Tibial nerve (tissue), 4 donors: ENCODE results near the gene TYMS. TPM values are rescaled to one million over a fixed set of nuclear protein-coding genes. Genes with fewer than 3 reads are reported as not detected.

Source experiments
- DNase-seq, 2 donors: peaks; one replicate each; pipeline ENCODE4 v3.0.0-alpha.2; 2019; ENCODE audit warnings: low spot score in 2 of 2
- H3K27ac ChIP-seq, 4 donors: fragments of 200-600 bp; sonication (generic) in 3 of 4; one replicate each; pipeline ENCODE4 v1.5.1; 2017 to 2019; ENCODE audit warnings: mild to moderate bottlenecking in 1 of 4
- H3K27me3 ChIP-seq, 2 donors: fragments of 200-600 bp; sonication (generic) in 1 of 2; one replicate each; pipeline versions ENCODE4 v1.5.1 to v1.6.0; 2017 to 2019
- H3K36me3 ChIP-seq, 3 donors: fragments of 200-600 bp; sonication (generic); one replicate each; pipeline ENCODE4 v1.5.1; 2018 to 2019
- H3K4me1 ChIP-seq, 4 donors: fragments of 200-600 bp; sonication (generic) in 3 of 4; one replicate each; pipeline ENCODE4 v1.5.1; 2017 to 2019
- H3K4me3 ChIP-seq, 4 donors: fragments of 200-600 bp; sonication (generic) in 3 of 4; one replicate each; pipeline ENCODE4 v1.5.1; 2017 to 2019; ENCODE audit warnings: mild to moderate bottlenecking in 1 of 4, moderate library complexity in 1 of 4
- H3K9me3 ChIP-seq, 4 donors: fragments of 200-600 bp; sonication (generic) in 3 of 4; one replicate each; pipeline ENCODE4 v1.5.1; 2017 to 2019
- CTCF ChIP-seq, 5 experiments: fragments of 200-600 bp in 3 of 5; fragments of 450-650 bp in 2 of 5; sonication (generic) in 3 of 5; IDR thresholded peaks; one replicate each; pipeline ENCODE4 v1.5.1; 2016 to 2019; ENCODE audit warnings: antibody characterized with exemption in 5 of 5, mild to moderate bottlenecking in 3 of 5, moderate library complexity in 2 of 5
- EP300 ChIP-seq, 2 donors: sonication (generic); formaldehyde crosslinking; IDR thresholded peaks; one replicate each; pipeline ENCODE4 v1.6.1; 2017; ENCODE audit warnings: antibody characterized with exemption in 2 of 2, mild to moderate bottlenecking in 1 of 2
- POLR2A ChIP-seq, 2 donors: fragments of 450-650 bp; IDR thresholded peaks; one replicate each; pipeline ENCODE4 v1.6.1; 2017; ENCODE audit warnings: antibody characterized with exemption in 2 of 2, mild to moderate bottlenecking in 2 of 2, moderate library complexity in 2 of 2
- WGBS, 2 donors: methylation state at CpG; one replicate each; pipeline ENCODE4 v1.1.5; 2018; 5-methylcytosine and 5-hydroxymethylcytosine counted together
- total RNA-seq, 4 donors: library from RNA; depleted of rRNA; stranded (reverse); fragments of >200 nt; gene quantifications; one replicate each; pipeline ENCODE4 v1.1.0, GENCODE V29; 2016

Gene TYMS
- total RNA-seq, 4 donors from 2014 or later = 0.84 to 4.2 (median 0.90) TPM; not detected in 1

- Histone ChIP-seq H3K4me1 (no peaks in the 10 kb centered on the region), H3K27ac (no peak overlapping the region), H3K9me3 (no peaks in the 10 kb centered on the region), H3K4me3 (no peak overlapping the region), H3K36me3 (no peaks in the 10 kb centered on the region), H3K27me3 (no peaks in the 10 kb centered on the region)
- no peak for DNase-seq
- TF ChIP-seq POLR2A (IDR thresholded peaks at IDR 0.05) (no peak), CTCF (IDR thresholded peaks at IDR 0.05) (no peak), EP300 (IDR thresholded peaks at IDR 0.05) (no peak)
- 71 to 77% methylated on average over 6 of the region's 6 CpGs for WGBS, 2 donors
Measured at GRCh38 chr18:629269-630150, 27.9 kb upstream of the TYMS start.

GRCh38 chr18:631560-631959 is 25.9 kb upstream of the TYMS start:
- Histone ChIP-seq H3K4me1 (no peaks in the 10 kb centered on the region), H3K9me3 (no peaks in the 10 kb centered on the region), H3K27ac (no peak overlapping the region), H3K4me3 (no peak overlapping the region), H3K36me3 (no peaks in the 10 kb centered on the region), H3K27me3 (no peaks in the 10 kb centered on the region)
- TF ChIP-seq EP300 (IDR thresholded peaks at IDR 0.05) = no peak
- no peak for TF ChIP-seq POLR2A (IDR thresholded peaks at IDR 0.05)
- TF ChIP-seq CTCF (IDR thresholded peaks at IDR 0.05) = no peak
- DNase-seq = no peak

GRCh38 chr18:634551-635045 is 22.9 kb upstream of the TYMS start:
- Histone ChIP-seq H3K27ac (no peak overlapping the region), H3K9me3 (no peaks in the 10 kb centered on the region), H3K36me3 (no peaks in the 10 kb centered on the region), H3K27me3 (no peaks in the 10 kb centered on the region), H3K4me1 (no peaks in the 10 kb centered on the region), H3K4me3 (no peak overlapping the region)
- no peak for DNase-seq
- WGBS, 2 donors = 47 to 50% methylated on average over 2 of the region's 2 CpGs
- TF ChIP-seq POLR2A (IDR thresholded peaks at IDR 0.05) (no peak), EP300 (IDR thresholded peaks at IDR 0.05) (no peak), CTCF (IDR thresholded peaks at IDR 0.05) (no peak)

GRCh38 chr18:635171-635570 is 22.3 kb upstream of the TYMS start:
- Histone ChIP-seq H3K27me3 (no peaks in the 10 kb centered on the region), H3K27ac (no peak overlapping the region), H3K36me3 (no peaks in the 10 kb centered on the region), H3K4me3 (no peak overlapping the region), H3K4me1 (no peaks in the 10 kb centered on the region), H3K9me3 (no peaks in the 10 kb centered on the region)
- DNase-seq = no peak
- TF ChIP-seq EP300 (IDR thresholded peaks at IDR 0.05) = no peak
- TF ChIP-seq POLR2A (IDR thresholded peaks at IDR 0.05) = no peak
- no peak for TF ChIP-seq CTCF (IDR thresholded peaks at IDR 0.05)
- WGBS, 2 donors = 70 to 75% methylated on average over 8 of the region's 8 CpGs

- H3K27me3 ChIP-seq = no peaks in the 10 kb centered on the region
- no peak for DNase-seq
- H3K9me3 ChIP-seq = no peaks in the 10 kb centered on the region
- no peaks in the 10 kb centered on the region for H3K36me3 ChIP-seq
- no peak overlapping the region for H3K4me3 ChIP-seq
- no peaks in the 10 kb centered on the region for H3K4me1 ChIP-seq
- TF ChIP-seq CTCF (IDR thresholded peaks at IDR 0.05) (no peak), POLR2A (IDR thresholded peaks at IDR 0.05) (no peak), EP300 (IDR thresholded peaks at IDR 0.05) (no peak)
- no peak overlapping the region for H3K27ac ChIP-seq
- 90 to 92% methylated on average over 6 of the region's 6 CpGs for WGBS, 2 donors
Measured at GRCh38 chr18:641224-641623, 16.2 kb upstream of the TYMS start.
